Measurements from ENCODE around the gene TARS3.

TARS3 gene

DNA sequence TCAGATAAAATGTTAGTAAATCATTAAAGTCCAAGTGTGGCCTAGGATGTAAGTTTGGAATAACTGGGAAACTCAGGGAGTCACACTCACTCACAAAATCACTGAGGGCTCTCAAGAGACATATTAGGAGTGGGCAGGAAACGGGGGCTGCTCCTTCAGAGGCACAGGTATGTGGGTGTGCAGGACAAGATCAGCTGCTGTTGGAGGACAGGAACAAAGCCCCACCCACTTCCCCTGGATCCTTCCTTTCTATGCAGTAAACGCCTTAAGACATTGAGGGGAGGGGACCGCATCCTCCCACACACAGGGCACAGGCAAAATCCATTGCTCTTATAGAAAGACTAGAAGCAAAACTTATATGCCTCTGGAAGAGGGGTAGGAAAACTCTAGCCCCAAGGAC, 102.3 kb downstream of the TARS3 start:
- no peak for DNase-seq (ENCODE audit: low read depth)

DNA sequence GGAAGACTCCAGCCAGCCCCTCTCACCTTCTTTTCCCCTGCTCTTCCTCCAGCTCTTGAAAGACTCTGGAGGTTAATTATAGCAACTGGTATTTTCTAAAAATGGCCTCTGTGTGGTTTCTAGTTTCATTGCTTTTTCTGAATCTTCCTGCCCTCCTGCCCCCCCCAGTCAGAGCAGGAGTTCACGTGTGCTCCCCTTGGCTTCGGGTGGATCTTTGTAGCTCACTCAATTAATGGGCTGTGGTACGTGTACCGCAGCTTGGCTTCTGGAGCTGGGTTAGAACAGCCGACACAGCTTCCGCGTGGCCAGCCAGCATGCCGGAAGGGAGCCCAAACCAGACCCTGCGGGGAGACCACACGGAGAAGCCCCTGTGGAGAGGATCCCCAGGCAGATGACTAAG, 103.6 kb downstream of the TARS3 start:
- peak; percentile 20 for DNase-seq (ENCODE audit: low read depth)

DNA sequence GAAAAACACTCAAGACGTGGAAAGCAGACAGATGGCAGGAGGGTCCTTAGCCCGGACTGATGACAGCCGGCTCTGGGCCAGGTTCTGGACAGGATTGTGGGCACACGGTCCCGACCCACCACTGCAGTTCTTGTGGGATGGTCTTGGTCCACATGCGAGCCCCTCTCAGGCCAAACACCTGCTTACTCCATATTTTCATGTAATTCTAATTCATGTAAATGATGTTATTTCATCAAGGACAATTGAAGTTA, 104.7 kb downstream of the TARS3 start:
- no peak for DNase-seq (ENCODE audit: low read depth)

DNA sequence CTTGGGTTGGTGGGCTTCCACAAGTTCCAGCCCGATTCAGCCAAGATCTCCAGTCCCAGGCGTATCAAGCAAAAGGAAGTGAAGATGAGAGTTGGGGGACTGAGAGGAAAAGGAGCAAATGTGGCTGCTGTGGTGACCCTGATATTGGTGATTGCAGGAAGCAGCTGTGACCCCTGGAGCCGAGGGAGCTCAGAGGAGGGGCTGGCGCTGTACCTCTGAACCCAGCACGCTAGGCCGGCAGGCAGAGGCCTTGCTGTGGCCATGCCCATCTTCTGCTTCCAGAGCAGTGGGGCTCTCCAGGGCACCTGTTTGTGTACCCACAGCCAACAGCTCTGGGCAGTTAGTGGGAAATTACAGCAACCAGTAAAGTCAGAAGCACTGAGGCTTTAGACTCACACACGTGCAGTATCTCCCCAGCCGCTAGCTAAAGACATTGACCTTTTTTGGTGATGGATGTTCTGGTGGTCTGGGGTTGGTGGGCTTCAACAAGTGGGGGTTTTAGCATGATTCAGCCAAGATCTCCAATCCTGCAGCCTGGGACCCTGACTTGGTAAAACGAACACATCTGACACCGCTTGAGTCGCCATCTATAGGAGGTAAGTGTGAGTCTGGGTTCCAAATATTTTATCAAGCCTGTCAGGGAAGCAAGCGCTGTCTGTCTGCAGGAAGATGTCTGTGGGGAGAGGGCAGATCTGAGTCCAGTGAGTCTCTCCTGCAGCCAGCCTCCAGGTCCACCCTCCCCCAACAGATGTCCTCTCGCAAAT, 105.2 kb downstream of the TARS3 start:
- DNase-seq (ENCODE audit: low read depth), result no peak

DNA sequence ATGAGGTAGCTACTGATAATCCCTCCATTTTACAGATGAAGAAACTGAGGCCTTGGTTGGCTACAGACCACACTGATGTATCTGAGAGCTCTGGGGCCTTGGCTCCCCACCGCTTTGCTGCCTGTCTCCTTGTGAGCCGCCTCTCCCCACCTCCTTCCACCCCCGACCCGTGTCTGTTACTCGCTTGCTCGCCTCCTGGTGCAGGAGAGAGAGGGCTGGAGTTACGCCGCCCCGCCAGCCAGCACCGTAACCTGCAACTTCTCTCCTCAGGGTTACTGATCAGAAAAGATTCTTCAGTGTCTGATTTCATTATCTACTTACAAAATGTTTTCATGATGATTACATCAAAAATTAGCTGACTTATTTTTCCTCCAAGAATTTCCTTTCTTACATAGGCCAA, 106.2 kb downstream of the TARS3 start:
- no peak for DNase-seq (ENCODE audit: low read depth)

DNA sequence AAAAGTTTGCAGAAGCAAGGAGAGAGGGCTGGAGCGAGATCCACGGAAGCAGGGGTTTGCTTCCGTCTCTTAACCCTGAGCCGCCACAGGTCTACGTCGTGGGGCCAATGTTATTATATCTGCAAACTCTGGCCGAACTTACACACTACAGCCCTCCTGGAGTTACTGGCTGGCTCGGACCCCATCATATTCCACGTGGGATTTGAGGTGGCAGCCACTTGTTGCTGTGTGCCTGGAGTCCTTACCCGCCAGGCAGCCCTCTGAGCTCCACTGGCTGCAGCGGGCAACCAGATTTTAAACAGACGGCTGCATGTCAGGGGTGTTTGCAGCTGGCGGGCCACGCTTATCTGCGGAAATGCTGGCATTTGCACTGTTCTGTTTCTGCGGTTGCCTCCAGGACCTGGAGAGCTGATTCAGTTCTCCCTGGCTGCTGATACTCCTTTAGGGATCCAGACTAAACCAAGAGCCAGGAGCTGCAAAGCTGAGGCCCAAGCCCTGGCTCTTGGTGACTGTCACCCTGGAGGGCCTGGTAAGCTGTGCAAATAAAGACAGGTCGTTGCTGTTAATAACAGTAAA, 106.8 kb downstream of the TARS3 start:
- DNase-seq (ENCODE audit: low read depth), result no peak

DNA sequence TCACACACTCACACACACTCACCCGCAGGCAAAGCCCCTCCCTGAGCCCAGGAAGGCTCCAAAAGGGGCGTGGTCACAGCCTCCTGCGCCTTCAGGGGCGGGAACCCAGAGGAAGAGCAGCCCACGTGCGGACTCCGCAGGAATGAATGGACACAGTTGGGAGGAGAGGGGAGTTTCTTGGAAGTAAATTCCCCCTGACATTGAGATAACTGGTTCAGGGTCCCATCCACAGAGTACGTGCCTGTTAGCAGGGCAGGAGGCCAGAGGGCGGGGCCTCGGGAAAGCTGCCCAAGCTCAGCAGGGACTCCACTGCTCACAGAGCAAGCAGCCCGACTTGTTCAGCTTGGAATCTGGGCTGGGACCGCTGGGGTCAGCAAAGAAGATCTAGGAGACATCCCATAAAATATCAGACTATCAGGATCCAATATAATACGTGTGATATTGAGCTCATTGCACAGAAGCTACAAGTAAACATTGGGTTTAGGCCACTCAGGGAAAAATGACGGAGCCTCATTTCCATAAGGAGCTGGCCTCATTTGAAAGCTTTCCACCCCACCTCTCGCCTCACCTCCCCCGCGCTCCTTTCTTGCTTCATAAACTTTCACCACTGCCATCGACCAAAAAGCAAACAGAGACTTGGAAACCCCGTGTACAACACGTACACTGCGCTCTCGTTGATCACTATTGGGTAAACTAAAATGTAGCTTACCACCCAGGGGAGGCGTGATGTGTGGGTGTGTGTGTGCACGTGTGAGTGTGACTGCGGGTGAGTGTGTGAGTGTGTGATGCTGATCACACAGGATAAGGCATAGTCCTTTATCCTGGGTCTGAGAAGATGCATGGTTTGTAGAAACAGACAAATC, 108.1 kb downstream of the TARS3 start:
- DNase-seq (ENCODE audit: low read depth), result peak; percentile 86

DNA sequence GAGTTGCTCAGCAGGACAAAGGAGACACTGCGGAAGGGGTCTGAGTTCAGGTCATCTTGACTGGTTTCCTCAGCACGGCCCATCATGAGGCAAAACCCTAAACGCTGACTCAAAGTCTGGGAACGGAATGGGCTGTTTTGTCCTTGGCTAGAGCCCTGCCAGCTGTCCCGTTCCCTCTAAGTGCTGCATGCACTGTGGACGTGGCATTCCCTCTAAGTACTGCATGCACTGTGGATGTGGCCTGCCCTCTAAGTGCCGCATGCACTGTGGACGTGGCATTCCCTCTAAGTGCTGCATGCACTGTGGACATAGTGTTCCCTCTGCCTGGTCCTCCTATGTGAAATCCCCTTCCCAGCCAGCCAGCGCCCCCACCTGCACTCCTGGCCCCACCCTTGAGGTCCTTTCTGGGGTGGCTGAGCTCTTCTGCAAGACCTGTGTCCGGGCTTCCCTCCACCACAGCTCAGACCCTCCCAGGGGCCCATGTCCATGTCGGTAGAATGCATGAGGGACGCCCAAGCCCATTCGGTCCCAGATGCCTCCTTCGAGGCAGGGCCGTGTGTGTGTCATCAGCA, 108.8 kb downstream of the TARS3 start:
- DNase-seq (ENCODE audit: low read depth), result peak; percentile 65

DNA sequence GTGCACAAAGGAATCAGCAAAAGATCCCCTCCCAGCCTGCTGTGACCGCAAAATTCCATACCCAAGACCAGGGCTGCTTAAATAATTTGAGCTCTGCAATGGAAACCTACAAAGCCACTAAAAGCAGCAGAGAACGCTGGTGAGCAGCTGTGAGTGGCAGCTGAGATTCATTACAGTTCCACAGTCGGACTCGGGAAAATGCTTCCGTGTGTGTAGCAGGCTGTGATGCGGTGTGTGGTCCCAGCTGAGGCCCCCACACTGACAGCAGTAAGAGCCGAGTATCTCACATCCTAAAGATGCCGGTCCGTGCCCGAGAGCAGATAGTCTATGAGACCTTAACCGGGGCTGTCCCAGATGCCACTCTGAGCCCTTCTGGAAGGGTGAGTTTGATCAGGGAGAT, 109.5 kb downstream of the TARS3 start:
- DNase-seq (ENCODE audit: low read depth), result no peak

DNA sequence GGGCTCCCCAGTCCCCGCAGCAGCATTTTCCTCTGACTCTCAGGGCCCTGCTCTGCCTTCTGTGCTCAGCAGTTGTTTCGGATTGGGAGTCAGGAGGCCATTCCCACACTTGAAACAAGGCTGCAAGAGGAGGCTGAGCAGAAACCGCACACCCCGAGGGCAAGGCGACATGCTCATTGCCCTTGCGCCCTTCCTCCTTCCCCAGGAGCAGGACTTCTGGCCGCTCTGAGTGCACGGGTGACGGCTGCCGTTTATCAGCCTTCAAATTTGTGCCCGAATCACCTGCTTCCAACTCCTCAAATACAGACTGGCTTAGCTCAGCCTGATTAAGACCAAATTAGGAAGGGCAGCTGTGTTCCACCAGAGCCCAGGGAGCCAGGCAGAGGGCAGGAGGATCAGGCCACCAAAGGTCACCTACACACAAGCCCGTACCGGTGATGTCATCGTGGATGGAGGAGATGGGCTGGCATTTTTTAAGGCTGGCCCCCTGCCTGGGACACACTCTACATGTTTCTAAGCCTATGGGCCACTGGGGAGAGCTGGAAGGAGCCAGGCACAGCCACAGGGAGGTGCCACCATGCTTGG, 110.2 kb downstream of the TARS3 start:
- no peak for DNase-seq (ENCODE audit: low read depth)

DNA sequence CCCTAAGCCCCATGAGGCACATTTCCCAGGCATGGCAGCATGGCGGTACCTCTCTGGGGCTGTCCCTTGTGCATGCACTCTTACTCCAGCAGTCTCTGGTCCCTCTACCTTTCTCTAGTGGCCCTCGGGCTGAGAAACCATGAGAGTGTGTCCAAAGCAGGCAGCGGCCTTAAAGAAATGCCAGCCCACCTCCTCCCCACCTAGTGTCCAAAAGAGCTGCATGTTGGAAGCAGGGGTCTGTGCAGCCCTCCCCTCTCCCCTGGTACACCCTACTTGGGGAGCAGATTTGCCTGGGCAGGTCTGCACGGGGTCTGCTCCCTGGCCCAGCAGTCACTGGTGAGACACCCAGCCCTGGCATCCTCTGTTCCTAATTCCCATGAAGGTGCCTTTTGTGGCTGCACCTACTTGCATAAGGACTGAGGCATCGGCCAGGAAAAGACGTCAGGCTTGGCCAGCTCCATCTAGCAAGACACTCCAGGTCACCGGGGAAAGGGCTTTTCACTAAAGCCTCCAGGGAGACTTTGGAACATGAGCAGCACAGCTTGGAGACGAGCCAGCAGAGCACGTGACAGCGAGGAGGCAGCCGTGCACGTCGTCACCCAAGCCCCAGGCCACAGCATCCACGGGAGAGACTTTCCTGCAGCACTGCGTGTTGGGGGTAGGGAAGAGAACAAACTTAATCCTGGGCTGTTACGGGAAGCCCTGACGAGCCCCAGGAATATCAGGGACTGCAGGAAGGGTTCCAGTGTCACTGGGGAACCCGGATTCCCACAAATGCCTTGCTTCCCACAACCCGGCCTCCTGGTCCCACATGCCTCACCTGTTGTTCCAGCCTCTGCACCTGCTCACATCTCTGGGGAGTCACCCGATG, 110.9 kb downstream of the TARS3 start:
- DNase-seq (ENCODE audit: low read depth), result peak; percentile 57

DNA sequence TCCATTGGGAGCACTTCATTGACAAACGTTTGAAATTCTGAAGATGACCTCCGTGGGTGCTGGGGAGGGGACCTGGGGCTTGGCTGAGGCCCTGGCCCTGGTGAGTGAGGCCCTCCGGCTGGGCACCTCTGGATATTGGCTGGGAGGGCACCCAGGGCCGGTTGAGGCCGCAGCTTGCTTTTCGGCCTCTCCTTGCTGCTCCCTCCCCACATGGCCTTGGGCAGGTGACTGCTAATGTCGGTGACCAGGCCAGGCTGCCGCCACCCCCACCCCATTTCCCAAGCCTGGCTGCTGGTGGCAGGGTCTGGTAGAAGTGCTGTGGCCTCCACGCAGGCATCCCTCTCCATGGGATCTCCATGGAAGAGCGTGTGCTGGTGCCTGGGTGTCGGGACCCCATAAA, 111.6 kb downstream of the TARS3 start:
- DNase-seq (ENCODE audit: low read depth), result no peak

DNA sequence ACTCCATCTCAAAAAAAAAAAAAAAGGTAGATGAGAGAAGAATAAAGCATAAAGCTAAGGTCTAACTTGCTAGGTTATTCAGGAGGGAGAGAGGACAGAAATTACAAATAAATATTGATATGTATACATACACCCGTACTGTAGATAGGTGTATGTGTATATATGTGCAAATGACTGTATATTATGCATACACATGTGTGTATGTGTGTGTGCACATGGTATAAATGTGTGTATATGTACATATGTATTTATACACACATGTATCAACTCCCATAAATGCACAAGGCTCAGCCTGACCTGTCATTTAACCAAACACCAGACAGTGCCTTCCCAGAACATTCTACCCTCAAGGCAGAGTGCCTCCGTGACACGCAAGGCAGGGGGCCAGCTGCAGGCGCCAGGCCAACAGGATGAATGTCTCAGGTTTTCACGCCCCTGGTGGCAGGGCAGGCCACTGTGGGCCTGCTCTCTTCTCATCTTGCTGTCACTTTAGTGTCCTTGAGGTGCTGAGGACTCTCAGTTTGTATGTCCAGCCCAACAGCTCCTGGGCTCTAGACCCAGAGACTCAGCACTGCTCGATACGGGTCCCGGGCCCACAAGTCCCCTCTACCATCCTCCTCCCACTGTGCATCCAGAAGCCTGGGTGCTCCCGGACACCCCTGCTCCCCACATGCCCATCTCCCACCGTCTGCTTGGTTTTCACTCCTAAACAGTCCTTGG, 112.5 kb downstream of the TARS3 start:
- DNase-seq (ENCODE audit: low read depth), result no peak

DNA sequence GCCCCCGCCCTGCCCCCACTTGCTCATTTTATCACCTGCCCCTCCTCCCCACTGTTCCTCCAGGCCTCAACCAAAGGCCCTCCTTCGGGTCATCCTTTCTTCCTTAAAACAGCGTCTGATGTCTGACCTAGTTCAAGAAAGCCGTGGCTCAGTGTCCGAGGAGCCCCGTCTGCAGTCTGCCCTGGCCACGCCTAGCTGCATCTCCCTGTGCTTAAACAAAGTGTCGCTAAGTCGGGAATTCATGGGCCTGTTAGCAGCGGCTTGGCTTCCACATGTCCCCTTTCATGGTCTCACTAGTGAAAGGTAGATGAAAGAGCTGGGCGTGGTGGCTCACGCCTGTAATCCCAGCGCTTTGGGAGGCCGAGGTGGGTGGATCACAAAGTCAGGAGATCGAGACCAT, 113.3 kb downstream of the TARS3 start:
- no peak for DNase-seq (ENCODE audit: low read depth)

DNA sequence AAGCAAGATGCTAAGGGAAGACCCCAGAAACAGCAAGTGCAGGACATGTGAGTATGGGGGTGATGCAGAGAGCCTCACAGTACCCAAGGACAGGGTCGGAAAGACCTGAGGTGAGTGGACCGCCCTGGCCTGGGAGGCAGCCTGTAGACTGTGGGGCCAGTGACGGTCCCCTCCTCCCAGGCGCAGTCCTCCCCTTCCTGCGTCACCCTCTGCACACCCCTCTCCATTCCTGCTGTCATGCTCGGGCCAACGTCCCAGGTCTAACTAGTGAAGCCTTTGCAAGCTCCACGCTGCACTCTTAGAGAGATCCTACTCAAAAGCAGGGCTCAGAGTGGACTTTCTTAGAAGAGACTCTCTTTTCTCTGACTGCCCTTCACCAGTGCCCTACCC, 113.7 kb downstream of the TARS3 start:
- DNase-seq (ENCODE audit: low read depth), result no peak

DNA sequence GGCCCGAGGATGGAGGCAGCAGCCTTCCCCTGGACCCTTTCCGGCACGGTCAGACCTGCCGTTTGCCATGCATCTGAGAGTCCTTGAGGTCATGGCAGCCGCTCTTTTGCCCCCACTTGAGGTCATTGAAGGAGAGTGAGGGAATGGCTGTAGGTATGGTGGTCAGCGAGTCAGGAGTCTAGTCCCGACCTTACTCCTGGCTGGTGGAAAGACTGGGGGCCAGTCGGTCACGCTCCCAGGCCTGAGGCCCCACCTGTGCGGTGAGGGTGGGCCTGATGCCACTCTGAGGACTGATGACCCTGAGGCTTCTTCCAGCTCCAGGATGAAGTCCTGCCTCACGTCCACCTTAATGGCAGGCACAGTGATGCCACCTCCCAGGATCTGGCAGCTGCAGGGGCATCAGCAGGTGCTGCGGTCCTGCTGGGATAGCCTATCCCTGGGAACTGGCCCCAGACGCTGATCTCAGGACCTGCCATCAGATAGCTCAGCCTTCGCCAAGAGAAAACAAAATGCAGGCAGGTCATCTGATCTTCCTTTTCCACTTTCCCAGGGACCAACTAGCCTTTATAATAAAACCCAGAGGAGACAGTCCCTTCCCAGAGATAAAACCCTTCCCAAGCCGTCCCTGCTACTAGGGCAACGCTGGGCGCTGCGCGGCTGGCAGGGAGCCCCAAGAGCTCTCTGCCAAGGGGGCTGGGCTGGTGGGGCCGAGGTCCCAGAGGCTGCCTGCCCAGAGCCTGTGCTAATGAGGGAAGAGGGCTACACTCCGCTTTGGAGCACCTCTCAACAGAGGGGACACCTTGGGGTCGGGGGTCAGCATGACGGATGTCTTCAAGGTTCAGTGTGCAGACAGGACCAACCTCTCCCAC, 114.3 kb downstream of the TARS3 start:
- no peak for DNase-seq (ENCODE audit: low read depth)

DNA sequence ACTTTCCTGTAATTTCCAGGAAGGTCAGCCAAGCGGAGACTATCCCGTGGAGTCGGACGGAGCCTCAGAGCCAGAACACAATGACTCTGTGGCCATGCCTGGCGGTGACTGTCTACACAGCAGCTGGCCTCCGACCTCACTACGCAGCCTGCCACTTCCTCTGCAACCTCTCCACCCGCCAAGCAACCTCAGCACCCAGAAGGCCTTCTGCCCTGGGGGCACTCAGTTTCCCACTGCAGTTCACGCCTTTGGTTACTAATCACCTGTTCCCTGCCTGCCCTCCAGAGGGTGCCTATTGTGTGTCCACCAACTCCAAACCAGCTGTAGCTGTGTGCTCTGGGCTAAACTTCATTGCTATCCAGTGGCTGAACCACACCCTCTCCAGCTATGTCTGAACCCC, 116.1 kb downstream of the TARS3 start:
- no peak for DNase-seq (ENCODE audit: low read depth)

DNA sequence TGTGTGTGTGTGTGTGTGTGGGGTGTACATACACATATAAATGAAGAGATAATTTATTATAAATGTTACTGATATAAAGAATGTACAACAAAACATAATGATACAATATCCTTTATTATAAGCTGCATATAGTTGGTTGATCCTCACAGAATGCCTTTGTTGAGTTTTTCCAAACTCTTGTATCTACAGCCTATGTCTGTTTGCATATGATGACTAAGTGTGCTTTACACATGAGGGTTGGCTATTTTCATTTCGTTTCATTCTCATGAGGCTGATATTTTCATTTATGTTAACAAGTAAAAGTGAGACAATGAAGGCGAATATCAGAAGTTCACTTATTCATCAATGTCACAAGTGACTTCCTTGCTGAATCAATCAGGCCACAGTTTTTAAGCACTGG, 117.2 kb downstream of the TARS3 start:
- no peak for DNase-seq (ENCODE audit: low read depth)

DNA sequence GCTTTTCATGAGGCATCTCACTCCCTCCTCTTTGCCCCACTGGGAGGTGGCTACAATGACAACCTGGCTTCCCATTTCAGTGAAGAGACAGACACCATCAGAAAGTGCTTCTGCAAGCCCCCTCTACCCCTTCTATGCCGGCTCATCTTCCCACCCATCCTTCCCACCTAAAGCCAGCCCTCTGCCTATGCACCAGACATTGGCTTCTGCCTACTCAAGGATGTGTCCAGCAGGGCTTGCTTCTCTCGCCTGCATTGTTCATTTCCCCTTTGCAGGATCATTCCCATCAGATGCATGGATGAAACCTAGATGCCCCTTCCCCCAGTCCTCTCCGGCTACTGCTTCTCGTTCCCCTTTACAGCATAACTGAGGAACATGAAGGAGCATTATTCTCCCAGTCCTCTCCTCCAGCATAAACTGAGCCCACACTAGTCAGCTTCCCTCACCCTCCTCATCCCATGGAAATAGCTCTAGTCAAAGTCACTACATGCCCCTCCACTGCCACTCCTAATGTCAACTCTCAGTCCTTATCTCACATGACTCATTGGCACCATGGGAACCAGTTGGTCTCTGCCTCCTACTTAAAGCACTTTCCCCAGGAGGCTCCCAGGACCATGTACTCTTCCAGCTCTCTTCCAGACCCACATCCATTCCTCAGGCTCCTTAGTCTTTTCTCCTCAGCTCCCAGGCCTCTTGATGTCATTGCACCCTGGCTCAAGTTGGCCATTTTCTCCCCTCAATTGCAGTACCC, 120.0 kb downstream of the TARS3 start:
- no peak for DNase-seq (ENCODE audit: low read depth)

Data from EH (cell line).